Endothelial cell (in vitro differentiated cells): ENCODE measurements around the gene GPR45. TPM values are rescaled to one million over a fixed set of nuclear protein-coding genes. Genes with fewer than 3 reads are reported as not detected.

ENCODE experiments used
- DNase-seq: peaks from one replicate; pipeline ENCODE4 v3.0.0; 2021; ENCODE audit warnings: low spot score
- H3K27ac Mint-ChIP-seq: one replicate; pipeline ENCODE4 v1.8.0; 2021; ENCODE audit warnings: mixed read lengths, inconsistent platforms; ENCODE audit not compliant: unreplicated experiment
- H3K27me3 Mint-ChIP-seq: one replicate; pipeline ENCODE4 v1.8.0; 2021; ENCODE audit warnings: mild to moderate bottlenecking, moderate library complexity, mixed read lengths, inconsistent platforms; ENCODE audit not compliant: unreplicated experiment
- H3K36me3 Mint-ChIP-seq: one replicate; pipeline ENCODE4 v1.8.0; 2021; ENCODE audit warnings: mild to moderate bottlenecking, low read depth, mixed read lengths, inconsistent platforms; ENCODE audit not compliant: unreplicated experiment
- H3K4me1 Mint-ChIP-seq: one replicate; pipeline ENCODE4 v1.8.0; 2021; ENCODE audit warnings: mild to moderate bottlenecking, mixed read lengths, inconsistent platforms; ENCODE audit not compliant: unreplicated experiment
- H3K4me3 Mint-ChIP-seq: one replicate; pipeline ENCODE4 v1.8.0; 2021; ENCODE audit warnings: mild to moderate bottlenecking, mixed read lengths, inconsistent platforms; ENCODE audit not compliant: unreplicated experiment
- H3K9me3 Mint-ChIP-seq: one replicate; pipeline ENCODE4 v1.8.0; 2021; ENCODE audit warnings: mixed read lengths, inconsistent platforms; ENCODE audit not compliant: unreplicated experiment
- CTCF ChIP-seq: fragments of 200-600 bp; sonication (generic); IDR thresholded peaks from one replicate; pipeline ENCODE4 v1.5.0; 2021; ENCODE audit warnings: antibody characterized with exemption; ENCODE audit not compliant: unreplicated experiment
- total RNA-seq: library from RNA; stranded (reverse); fragmentation: NEBNext Ultra II Directional; extraction: Animal tissue kit (Norgen Biotek cat#: 25700); gene quantifications from one replicate; pipeline ENCODE4 v1.2.1, GENCODE V29; 2021; ENCODE audit not compliant: unreplicated experiment

GPR45 gene
- total RNA-seq, 1 donor from 2014 or later, result 0.21 TPM

- DNase-seq, result no peak
- Mint-ChIP-seq H3K36me3 (peaks cover 18% of the 10 kb centered on the region), H3K27ac (no peak overlapping the region), H3K4me3 (no peak overlapping the region), H3K27me3 (no peaks in the 10 kb centered on the region), H3K9me3 (no peaks in the 10 kb centered on the region), H3K4me1 (no peaks in the 10 kb centered on the region)
- TF ChIP-seq CTCF, result no peak
These were observed 32.5 kb downstream of the GPR45 start for GRCh38 chr2:105274046-105274445.

GRCh38 chr2:105278654-105279053, 37.1 kb downstream of the GPR45 start:
- peaks cover 8% of the 10 kb centered on the region for H3K36me3 Mint-ChIP-seq
- no peak overlapping the region for H3K4me3 Mint-ChIP-seq
- TF ChIP-seq CTCF, result no peak
- DNase-seq, result no peak
- H3K9me3 Mint-ChIP-seq, result no peaks in the 10 kb centered on the region
- H3K27ac Mint-ChIP-seq, result no peak overlapping the region
- peaks cover 4% of the 10 kb centered on the region for H3K27me3 Mint-ChIP-seq
- H3K4me1 Mint-ChIP-seq, result no peaks in the 10 kb centered on the region

DNA sequence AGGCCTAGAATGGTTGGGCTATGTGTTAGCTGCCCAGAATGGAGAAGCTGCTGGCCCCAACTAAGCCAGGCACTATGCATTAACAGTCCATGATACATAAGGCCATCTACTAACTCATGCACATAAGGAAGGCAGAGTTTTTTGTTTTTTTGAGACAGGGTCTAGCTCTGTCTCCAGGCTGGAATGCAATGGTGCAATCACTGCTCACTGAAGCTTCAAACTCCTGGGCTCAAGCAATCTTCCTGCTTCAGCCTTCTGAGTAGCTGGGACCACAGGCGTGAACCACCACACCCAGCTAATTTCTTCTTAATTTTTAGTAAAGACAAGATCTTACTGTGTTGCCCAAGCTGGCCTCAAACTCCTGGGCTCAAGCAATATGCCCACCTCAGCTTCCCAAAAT, 37.6 kb downstream of the GPR45 start:
- Mint-ChIP-seq H3K4me3 (no peak overlapping the region), H3K4me1 (no peaks in the 10 kb centered on the region), H3K9me3 (no peaks in the 10 kb centered on the region), H3K27me3 (peaks cover 4% of the 10 kb centered on the region), H3K36me3 (peaks cover 8% of the 10 kb centered on the region), H3K27ac (no peak overlapping the region)
- no peak for TF ChIP-seq CTCF
- DNase-seq, result no peak

GRCh38 chr2:105280281-105280680, 38.7 kb downstream of the GPR45 start:
- peaks cover 12% of the 10 kb centered on the region for H3K36me3 Mint-ChIP-seq
- no peak overlapping the region for H3K4me3 Mint-ChIP-seq
- H3K27ac Mint-ChIP-seq, result no peak overlapping the region
- DNase-seq, result no peak
- no peaks in the 10 kb centered on the region for H3K4me1 Mint-ChIP-seq
- no peak for TF ChIP-seq CTCF
- no peaks in the 10 kb centered on the region for H3K9me3 Mint-ChIP-seq
- peaks cover 5% of the 10 kb centered on the region for H3K27me3 Mint-ChIP-seq

- Mint-ChIP-seq H3K27me3 (peaks cover 5% of the 10 kb centered on the region), H3K4me1 (no peaks in the 10 kb centered on the region), H3K9me3 (no peaks in the 10 kb centered on the region), H3K27ac (no peak overlapping the region), H3K36me3 (peaks cover 19% of the 10 kb centered on the region), H3K4me3 (no peak overlapping the region)
- no peak for DNase-seq
- no peak for TF ChIP-seq CTCF
These were observed 42.0 kb downstream of the GPR45 start for GRCh38 chr2:105283532-105283931.
